PFSK-1 (cell line): ENCODE data around the gene MED20.

ENCODE experiments used
- FOXP2 ChIP-seq: optimal IDR thresholded peaks from 2 replicates; pipeline ENCODE3; 2011; ENCODE audit warnings: borderline replicate concordance, control low read depth, inconsistent platforms; ENCODE audit not compliant: insufficient read depth; ENCODE audit errors: extremely low read length, extremely low read depth
- POLR2AphosphoS5 ChIP-seq: IDR thresholded peaks from 2 replicates; pipeline ENCODE4 v1.6.1; 2012; ENCODE audit warnings: low read depth, mild to moderate bottlenecking, control low read depth, low read length, moderate library complexity
- SIN3A ChIP-seq: IDR thresholded peaks from 2 replicates; pipeline ENCODE4 v1.6.1; 2012; ENCODE audit warnings: mild to moderate bottlenecking, low read length, moderate library complexity, borderline replicate concordance; ENCODE audit not compliant: insufficient read depth
- TAF1 ChIP-seq: IDR thresholded peaks from 2 replicates; pipeline ENCODE4 v1.6.1; 2012; ENCODE audit warnings: low read length, control low read depth, borderline replicate concordance; ENCODE audit not compliant: insufficient read depth
- TF ChIP-seq, protein P1 (sequence below), 2 experiments: IDR thresholded peaks; 2 replicates each; pipeline versions ENCODE4 v1.6.1 to v1.8.0; 2011 to 2012; ENCODE audit warnings: low read depth in 2 of 2, low read length in 2 of 2, control low read depth in 1 of 2, inconsistent platforms in 1 of 2, mild to moderate bottlenecking in 1 of 2, moderate library complexity in 1 of 2; ENCODE audit not compliant: insufficient read depth in 1 of 2

Gene MED20

DNA sequence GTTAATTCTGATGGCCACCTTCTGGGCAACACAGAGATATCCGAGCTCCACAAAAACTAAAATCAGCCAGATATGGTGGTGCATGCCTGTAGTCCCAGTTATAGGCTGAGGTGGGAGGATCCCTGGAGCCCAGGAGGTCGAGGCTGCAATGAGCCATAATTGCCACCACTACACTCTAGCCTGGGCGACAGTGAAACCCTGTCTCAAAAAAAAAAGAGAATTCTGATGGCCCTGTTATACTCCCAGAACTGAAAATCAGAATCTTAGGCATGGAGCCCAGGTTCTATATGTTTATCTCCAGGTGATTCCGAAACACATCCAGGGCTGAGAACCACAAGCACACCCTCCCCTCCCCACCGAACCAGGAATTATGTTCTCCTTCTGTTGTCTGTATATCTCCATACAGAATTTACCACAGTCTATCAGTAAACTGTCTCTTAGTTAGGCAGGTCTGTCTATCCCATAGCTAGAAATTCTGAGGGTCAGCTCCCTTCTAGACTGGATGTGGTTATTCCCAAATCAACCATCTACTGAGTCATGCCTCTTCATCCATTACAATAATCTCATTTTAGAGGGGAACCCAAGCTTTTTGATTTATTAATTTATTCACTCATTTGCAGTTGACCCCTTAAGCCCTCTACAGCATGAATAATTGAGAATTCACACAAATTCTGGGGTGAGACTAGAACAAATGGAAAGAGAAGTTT, 45.4 kb upstream of the MED20 start:
- TF ChIP-seq POLR2AphosphoS5, result no peak
- TF ChIP-seq FOXP2, result no peak
- TF ChIP-seq SIN3A, result no peak
- TF ChIP-seq, protein P1, sequence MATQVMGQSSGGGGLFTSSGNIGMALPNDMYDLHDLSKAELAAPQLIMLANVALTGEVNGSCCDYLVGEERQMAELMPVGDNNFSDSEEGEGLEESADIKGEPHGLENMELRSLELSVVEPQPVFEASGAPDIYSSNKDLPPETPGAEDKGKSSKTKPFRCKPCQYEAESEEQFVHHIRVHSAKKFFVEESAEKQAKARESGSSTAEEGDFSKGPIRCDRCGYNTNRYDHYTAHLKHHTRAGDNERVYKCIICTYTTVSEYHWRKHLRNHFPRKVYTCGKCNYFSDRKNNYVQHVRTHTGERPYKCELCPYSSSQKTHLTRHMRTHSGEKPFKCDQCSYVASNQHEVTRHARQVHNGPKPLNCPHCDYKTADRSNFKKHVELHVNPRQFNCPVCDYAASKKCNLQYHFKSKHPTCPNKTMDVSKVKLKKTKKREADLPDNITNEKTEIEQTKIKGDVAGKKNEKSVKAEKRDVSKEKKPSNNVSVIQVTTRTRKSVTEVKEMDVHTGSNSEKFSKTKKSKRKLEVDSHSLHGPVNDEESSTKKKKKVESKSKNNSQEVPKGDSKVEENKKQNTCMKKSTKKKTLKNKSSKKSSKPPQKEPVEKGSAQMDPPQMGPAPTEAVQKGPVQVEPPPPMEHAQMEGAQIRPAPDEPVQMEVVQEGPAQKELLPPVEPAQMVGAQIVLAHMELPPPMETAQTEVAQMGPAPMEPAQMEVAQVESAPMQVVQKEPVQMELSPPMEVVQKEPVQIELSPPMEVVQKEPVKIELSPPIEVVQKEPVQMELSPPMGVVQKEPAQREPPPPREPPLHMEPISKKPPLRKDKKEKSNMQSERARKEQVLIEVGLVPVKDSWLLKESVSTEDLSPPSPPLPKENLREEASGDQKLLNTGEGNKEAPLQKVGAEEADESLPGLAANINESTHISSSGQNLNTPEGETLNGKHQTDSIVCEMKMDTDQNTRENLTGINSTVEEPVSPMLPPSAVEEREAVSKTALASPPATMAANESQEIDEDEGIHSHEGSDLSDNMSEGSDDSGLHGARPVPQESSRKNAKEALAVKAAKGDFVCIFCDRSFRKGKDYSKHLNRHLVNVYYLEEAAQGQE (IDR thresholded peaks at IDR 0.05; ENCODE audit: insufficient read depth in 1 of 2, low read depth in 2 of 2, low read length in 2 of 2), result no peak
- no peak for TF ChIP-seq TAF1

DNA sequence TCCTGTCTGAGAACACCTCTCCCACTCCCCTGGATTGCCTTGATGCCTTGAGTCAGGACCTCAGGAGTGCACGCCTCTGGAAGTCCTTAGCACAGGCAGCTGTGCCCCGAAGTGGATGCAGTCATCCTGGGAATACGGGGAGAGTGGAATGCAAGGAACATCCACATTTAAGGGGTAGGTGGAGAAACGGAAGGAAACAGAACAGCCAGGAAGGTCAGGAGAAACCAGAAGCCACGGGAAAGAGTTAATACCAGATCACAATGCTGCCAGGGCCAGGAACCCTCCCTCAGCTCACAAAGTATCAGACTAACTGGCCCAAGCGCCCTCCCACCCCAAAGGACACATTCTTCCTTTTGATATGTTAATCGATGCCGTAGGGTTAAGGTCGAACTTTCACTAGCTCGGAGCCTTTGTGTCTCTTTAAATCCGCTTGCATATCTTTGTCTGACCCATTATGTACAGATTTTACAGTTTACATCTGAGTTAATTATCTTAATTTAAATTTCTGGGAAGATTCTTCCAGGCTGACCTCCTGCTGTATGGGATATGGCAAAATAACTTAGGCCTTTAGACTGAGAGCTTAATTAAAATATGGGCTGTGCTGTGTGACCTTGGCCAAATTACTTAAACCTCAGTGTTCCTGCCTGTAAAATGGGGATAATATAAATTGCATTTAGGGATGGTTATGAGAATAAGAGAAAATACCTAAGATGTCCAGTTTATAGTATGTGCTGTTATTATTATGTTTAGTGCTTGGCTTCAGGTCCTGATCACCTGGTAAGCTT, 44.7 kb upstream of the MED20 start:
- TF ChIP-seq FOXP2 (no peak), TAF1 (no peak), SIN3A (no peak)

DNA sequence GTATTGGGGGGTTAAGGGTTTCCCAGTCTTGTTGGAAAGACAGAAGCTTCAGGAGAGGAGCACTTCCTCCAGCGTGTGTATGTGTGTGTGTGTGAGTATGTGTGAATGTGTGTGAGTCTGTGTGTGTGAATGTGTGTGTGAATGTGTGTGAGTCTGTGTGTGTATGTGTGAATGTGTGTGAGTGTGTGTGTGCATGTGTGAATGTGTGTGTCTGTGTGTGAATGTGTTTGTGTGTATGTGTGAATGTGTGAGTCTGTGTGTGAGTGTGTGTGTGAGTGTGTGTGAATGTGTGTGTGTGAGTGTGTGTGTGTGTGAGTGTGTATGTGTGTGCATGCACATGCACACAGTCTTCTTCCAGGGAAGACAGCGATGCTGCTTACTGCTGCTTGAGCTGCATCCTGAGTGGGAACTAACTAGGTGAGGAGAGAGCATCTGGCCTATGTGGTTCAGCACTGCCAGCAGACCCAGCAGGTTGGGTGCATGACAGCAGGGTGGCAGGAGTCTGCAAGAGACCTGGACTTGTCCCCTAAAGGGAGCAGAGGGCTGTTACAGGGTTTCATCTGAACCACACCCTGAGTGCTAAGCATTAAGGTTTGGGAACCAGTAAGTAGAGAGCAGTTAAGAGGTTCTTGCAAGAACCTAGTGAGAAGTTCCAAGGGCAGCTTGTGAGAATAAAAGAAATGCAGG, 43.4 kb upstream of the MED20 start:
- TF ChIP-seq TAF1, result no peak
- no peak for TF ChIP-seq POLR2AphosphoS5
- TF ChIP-seq FOXP2, result no peak
- no peak for TF ChIP-seq SIN3A
- TF ChIP-seq, protein P1 (IDR thresholded peaks at IDR 0.05; ENCODE audit: insufficient read depth in 1 of 2, low read depth in 2 of 2, low read length in 2 of 2), result no peak

DNA sequence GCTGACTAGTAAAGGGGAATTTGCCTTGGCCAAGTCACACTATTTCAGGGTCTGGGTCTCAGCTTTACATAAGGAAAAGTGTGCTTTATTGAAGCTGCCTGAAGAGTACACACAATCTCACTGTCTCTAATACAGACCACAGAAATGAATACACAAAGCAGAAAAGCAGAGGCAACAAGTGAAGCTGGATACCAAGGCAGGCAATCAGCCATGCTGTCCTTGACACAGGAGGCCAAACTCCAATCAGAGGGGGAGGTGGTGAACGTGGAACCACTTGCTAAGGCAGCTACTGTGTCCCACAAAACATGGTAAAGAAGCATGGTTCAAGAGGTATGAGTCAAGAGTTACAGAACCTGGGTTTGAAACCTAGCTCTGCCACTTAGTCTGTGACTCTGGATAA, 42.4 kb upstream of the MED20 start:
- no peak for TF ChIP-seq TAF1
- TF ChIP-seq FOXP2, result no peak
- TF ChIP-seq, protein P1 (IDR thresholded peaks at IDR 0.05; ENCODE audit: insufficient read depth in 1 of 2, low read depth in 2 of 2, low read length in 2 of 2), result no peak
- no peak for TF ChIP-seq SIN3A
- no peak for TF ChIP-seq POLR2AphosphoS5

DNA sequence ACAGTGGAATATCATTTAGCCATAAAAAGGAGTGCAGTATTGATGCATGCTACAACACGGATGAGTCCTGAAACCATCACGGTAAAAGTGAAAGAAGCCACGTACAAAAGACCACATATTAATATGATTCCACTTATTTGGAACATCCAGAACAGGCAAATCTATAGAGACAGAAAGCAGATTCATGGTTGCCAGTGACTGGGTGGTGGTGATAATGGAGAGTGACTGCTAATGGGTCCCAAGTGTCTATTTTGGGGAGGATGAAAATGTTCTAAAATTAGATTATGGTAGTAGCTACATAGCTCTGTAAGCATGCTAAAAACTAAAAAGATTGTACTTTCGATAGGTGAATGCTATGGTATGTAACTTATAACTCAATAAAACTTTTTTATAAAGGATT, 39.1 kb upstream of the MED20 start:
- no peak for TF ChIP-seq SIN3A
